ENCODE data around the gene REC114. TPM values are rescaled to one million over a fixed set of nuclear protein-coding genes. Genes with fewer than 3 reads are reported as not detected.
A peak's percentile ranks its signal among the peaks of the same experiment; 100 is the strongest.

REC114 gene
- total RNA-seq, 1 experiment from 2014 or later = not detected

GRCh38 chr15:73597036-73597638, 154.2 kb downstream of the REC114 start:
- Mint-ChIP-seq H3K36me3 (ENCODE audit: insufficient read depth, unreplicated experiment) (peaks cover 17% of the 10 kb centered on the region), H3K4me1 (ENCODE audit: insufficient read depth, unreplicated experiment) (peaks cover 23% of the 10 kb centered on the region), H3K4me3 (ENCODE audit: unreplicated experiment) (no peak overlapping the region), H3K9me3 (ENCODE audit: unreplicated experiment) (no peaks in the 10 kb centered on the region), H3K27ac (ENCODE audit: low read depth, unreplicated experiment) (no peak overlapping the region), H3K27me3 (ENCODE audit: insufficient read depth, unreplicated experiment) (no peaks in the 10 kb centered on the region)
- ChIA-PET CTCF (interaction anchor here (0.8 to 1.0 kb wide), 2 partner anchors 14 to 37 kb away, joined by 3 read pairs; no protein-coding TSS in a partner anchor), POLR2A (interaction anchor here (1.1 to 15.9 kb wide), 3 partner anchors 10 to 31 kb away, joined by 3 to 270 read pairs (median 4); partner anchors contain the start of gene NPTN)
- no peak for TF ChIP-seq CTCF (IDR thresholded peaks at IDR 0.05; ENCODE audit: unreplicated experiment)
- intact Hi-C loops (cut with micrococcal nuclease) = loop anchor here (5.0 kb wide), 1 partner anchor 35 kb away; the partner anchor contains the start of gene NPTN
- no TSS peak for BruUV-seq (replicated peaks)
- no peak for DNase-seq (ENCODE audit: unreplicated experiment)

GRCh38 chr15:73598530-73599160, 155.7 kb downstream of the REC114 start:
- intact Hi-C loops (cut with micrococcal nuclease) = loop anchor here (5.0 kb wide), 1 partner anchor 34 kb away; the partner anchor contains the start of gene NPTN
- DNase-seq (ENCODE audit: unreplicated experiment) = no peak
- Mint-ChIP-seq H3K4me1 (ENCODE audit: insufficient read depth, unreplicated experiment) (peaks cover 16% of the 10 kb centered on the region), H3K27ac (ENCODE audit: low read depth, unreplicated experiment) (no peak overlapping the region), H3K9me3 (ENCODE audit: unreplicated experiment) (no peaks in the 10 kb centered on the region), H3K4me3 (ENCODE audit: unreplicated experiment) (no peak overlapping the region), H3K27me3 (ENCODE audit: insufficient read depth, unreplicated experiment) (no peaks in the 10 kb centered on the region), H3K36me3 (ENCODE audit: insufficient read depth, unreplicated experiment) (peaks cover 17% of the 10 kb centered on the region)
- no peak for TF ChIP-seq CTCF (IDR thresholded peaks at IDR 0.05; ENCODE audit: unreplicated experiment)
- POLR2A ChIA-PET = interaction anchor here (1.1 to 15.9 kb wide), 3 partner anchors 8 to 29 kb away, joined by 3 to 270 read pairs (median 4); partner anchors contain the start of gene NPTN
- CTCF ChIA-PET = interaction anchor here (0.5 kb wide), 1 partner anchor 333 kb away, joined by 3 read pairs; no protein-coding TSS in a partner anchor
- BruUV-seq (replicated peaks) = no TSS peak

GRCh38 chr15:73599934-73600333, 157.0 kb downstream of the REC114 start:
- H3K36me3 Mint-ChIP-seq (ENCODE audit: insufficient read depth, unreplicated experiment) = peaks cover 24% of the 10 kb centered on the region
- POLR2A ChIA-PET = interaction anchor here (15.9 kb wide), 1 partner anchor 28 kb away, joined by 270 read pairs; the partner anchor contains the start of gene NPTN
- no peak for TF ChIP-seq CTCF (IDR thresholded peaks at IDR 0.05; ENCODE audit: unreplicated experiment)
- H3K27ac Mint-ChIP-seq (ENCODE audit: low read depth, unreplicated experiment) = peak overlapping the region; percentile 50
- intact Hi-C loops (cut with micrococcal nuclease) = loop anchor here (5.0 kb wide), 1 partner anchor 32 kb away; the partner anchor contains the start of gene NPTN
- H3K27me3 Mint-ChIP-seq (ENCODE audit: insufficient read depth, unreplicated experiment) = no peaks in the 10 kb centered on the region
- H3K9me3 Mint-ChIP-seq (ENCODE audit: unreplicated experiment) = no peaks in the 10 kb centered on the region
- CTCF ChIA-PET = interaction anchor here (0.6 to 3.8 kb wide), 2 partner anchors 10 to 35 kb away, joined by 3 to 32 read pairs; partner anchors contain the start of gene NPTN
- no TSS peak for BruUV-seq (replicated peaks)
- no peak overlapping the region for H3K4me3 Mint-ChIP-seq (ENCODE audit: unreplicated experiment)
- H3K4me1 Mint-ChIP-seq (ENCODE audit: insufficient read depth, unreplicated experiment) = peaks cover 9% of the 10 kb centered on the region
- peak; percentile 38 for DNase-seq (ENCODE audit: unreplicated experiment)
